Stimulated activated CD4-positive, alpha-beta T cell treated with anti-CD3 and anti-CD28 coated beads, Interleukin-4, amount 100 ng/mL, for 1 hour (primary cell): ENCODE results near the gene TRIM14.
A peak's percentile ranks its signal among the peaks of the same experiment; 100 is the strongest.
"Not testable (repeated sequence)": the region's sequence is repeated elsewhere in the genome, so short reads cannot be mapped to it uniquely, and the experiment has no call there.

Experiments used
- DNase-seq: peaks from one replicate; pipeline ENCODE4 v3.0.0-alpha.2; 2020

TRIM14 gene

DNA sequence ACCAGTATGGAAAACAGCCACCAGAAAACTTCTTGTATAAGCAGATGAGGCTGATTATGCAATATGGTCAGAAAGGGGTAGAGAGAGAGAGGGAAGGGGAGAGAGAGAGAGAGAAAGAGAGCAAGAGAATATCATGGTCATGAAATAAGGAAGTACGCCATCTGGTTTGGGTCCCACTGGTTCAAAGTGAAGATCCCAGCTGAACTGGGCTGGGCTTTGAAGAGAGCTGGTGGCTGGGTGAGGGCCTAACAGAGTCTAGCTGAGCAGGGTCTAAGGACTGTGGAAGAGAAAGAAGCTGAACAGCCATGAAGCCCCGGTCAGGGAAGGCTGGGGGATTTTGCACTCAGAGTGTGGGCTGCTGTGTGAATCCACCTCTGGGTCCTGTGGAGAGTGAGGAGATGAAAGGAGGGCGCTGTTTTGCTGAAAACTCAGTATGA, 14.6 kb downstream of the TRIM14 start:
- DNase-seq: no peak

- peak; percentile 67 for DNase-seq
These were observed 17.2 kb downstream of the TRIM14 start for GRCh38 chr9:98101868-98102273.

GRCh38 chr9:98101416-98101815, 17.6 kb downstream of the TRIM14 start:
- no peak for DNase-seq

DNA sequence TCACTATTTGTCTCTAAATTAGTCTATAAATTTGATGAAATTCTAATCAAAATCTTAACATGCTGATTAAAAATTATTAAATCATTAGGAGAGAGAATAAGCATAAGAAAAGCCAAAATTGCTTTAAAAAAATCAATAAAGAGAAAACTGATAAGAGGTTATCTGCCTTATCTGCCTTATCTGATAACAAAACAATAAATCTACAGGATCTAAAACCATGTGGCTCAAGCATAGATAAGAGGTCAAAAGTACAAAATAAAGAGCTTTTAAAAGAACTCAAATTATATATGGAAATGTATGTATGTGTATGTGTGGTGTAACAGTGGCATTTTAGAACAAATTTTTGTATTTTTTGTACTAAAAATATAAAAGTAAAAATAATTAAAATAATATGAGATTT, 18.6 kb downstream of the TRIM14 start:
- DNase-seq: no peak

- DNase-seq: no peak
These were observed 19.1 kb downstream of the TRIM14 start for GRCh38 chr9:98099898-98100297.

GRCh38 chr9:98099346-98099745, 19.7 kb downstream of the TRIM14 start:
- no peak for DNase-seq

DNA sequence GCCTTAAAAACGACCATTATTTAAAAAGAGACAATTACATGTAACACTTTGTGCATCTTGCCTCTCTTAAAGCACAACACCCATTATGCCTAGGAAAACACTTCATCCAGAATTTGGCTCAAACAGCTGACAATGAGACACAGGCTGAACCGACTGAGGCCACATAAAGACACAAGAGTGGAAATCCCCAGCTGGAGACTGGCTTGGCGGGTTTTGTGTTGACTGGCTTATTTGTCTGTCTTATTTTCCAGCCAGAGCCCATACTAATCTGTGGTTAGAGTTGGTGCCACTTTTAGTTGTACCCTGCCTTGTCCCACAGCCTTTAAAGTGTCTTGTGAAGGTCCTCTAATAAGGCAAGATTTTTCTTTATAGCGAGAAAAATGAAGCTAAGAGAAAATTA, 21.2 kb downstream of the TRIM14 start:
- peak; percentile 39 for DNase-seq

DNA sequence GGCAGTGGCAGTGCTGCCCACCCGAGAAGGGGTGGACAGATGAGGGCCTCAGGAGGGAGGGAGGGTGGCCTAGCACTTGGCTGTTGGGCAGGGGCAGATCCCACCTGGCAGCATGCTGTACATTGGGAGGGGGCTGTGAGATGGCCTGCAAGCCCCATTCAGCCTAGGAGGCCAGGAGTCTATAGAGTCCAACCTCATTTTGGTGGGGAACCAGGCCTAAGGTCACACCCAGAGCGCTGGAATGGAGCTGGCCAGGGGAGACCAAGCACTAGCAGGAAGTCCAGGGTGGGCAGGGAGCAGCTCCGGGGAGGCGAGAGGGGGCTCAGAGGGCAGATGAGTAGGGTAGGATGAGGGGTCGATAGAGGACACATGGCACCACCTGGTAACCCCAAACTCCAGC, 22.9 kb downstream of the TRIM14 start:
- no peak for DNase-seq

- DNase-seq: no peak
These were observed 23.6 kb downstream of the TRIM14 start for GRCh38 chr9:98095401-98095800.

DNA sequence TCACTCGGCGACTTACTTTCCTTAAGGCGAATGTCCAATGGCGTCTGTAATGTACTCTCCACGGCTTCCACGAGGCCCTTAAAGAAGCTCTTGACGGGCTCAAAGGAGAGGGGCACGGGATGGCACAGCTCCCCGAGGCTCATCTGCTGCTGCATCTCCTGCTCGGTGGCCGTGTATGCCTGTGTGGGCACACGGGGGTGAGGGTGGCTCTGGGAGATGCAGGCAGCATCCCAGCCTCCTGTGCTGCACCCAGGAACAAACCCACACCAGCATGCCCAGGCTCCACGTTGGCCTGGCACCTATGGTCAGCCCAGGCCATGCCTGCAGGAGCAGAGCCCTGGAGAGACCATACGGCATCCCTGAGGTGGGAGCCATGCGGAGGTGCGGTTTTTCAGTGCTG, 24.2 kb downstream of the TRIM14 start:
- DNase-seq: no peak

DNA sequence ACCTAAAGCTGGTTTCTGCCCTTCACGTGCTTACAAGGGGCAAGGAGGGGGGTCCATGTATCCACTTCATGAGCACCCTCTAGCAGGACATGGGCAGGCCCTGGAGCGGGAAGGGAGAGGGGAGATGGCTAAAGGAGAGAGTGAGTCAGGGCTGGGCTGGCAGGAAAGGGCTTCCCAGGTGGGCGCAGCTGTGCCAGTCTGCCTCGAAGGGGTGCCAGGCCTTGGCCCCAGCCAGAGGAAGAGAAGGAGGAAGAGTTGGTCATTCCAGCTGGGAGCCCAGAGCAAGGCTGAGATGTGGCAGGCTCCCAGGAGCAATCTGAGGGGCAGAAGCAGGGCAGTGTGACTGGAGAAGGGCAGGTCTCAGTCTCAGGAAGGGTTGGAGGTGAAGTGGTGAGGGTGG, 24.7 kb downstream of the TRIM14 start:
- no peak for DNase-seq

DNA sequence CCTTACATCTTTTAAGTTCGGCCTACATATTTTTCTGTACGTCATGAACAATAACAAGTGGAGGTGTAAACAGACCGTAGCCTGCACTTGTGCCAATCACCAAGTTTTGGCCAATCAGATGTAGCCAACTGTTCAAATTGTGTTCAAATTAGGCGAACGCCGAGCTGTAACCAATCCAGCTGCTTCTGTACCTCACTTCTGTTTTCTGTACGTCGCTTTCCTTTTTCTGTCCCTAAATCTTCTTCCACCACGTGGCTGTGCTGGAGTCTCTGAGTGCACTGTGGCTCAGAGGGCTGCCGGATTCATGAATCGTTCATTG, 26.4 kb downstream of the TRIM14 start:
- no peak for DNase-seq

DNA sequence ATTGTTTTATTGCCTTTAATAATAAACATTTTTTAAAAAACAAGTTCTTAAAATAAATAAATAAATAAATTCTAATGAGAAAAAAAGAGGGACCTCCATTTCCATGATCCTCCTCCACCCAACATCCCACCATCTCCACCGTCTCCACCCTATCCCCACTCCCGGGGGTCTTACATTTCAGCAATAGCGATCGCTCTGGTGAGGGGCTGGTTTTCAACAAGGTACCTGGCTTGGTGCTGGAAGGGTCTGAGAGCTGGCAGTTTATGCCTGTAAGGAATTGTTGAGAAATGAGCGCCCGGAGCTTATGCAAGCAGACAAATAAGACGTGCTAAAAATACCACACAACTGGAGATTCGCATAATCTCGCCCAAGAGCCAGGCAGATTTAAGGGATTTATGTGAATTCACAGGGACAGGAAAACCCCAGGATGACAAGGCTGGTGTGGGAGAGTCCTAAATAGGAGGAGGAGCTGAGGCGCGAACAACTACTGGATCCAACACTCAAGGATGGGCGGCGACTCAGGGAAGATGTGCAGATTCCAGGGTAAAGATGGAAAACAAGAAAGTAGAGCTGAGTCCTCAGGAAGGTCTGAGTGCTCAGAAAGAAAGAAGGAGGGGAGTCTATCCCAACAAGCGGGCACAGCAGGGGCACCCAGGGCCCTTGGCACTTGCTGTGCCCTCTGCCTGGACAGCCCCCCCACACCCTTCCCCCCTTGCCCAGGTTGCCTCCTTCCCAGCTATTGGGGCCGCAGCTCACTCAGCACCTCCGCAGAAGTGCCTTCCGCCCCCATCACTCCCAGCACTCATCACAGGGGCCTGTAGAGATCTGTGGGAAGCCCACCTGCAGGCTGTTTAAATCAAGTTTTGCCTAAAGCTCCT, 27.0 kb downstream of the TRIM14 start:
- DNase-seq: no peak

GRCh38 chr9:98090674-98091073, 28.3 kb downstream of the TRIM14 start:
- DNase-seq: not testable (repeated sequence)

DNA sequence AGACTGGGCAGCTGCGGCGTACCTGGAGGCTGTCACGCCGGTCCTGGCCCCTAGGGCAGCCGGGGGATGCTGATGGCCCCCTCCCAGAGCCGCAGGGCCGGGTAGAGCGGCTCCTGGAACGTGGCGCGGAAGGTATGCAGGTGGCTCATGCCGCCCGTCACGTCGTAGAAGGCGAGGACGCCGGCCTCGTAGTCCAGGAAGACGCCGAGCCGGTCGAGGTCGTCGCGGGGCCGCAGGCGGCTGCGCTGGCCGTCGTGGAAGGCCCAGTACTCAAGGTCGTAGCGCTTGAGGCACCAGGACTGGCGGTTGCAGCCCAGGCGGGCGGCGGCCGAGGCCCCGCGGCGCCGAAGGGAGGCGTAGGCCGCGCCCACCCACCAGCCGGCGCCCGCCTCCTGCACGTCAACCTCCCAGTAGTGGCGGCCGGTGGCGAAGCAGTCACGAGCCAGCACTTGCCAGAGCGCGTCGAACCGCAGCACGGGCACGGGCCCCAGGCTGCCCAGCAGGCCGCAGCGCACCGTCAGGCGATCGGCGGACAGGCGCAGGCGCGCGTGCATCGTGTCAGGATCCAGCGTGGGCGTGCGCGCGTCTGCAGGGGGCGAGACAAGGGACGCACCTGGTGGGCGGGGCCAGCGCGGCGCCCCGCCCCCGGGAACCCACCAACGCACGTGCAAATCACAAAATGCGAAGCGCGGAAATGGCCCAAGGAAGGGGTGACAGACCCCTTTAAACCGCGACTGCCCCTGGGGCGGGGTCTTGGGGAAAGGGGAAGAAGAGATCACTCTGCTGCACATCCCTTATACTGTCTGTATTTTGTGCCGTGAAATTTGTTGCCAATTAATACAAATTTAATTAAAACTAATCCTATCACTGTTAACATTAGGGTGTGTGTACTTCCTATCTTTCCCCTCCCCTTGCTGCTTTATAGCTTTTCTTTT, 31.3 kb downstream of the TRIM14 start:
- peak; percentile 48 for DNase-seq

DNA sequence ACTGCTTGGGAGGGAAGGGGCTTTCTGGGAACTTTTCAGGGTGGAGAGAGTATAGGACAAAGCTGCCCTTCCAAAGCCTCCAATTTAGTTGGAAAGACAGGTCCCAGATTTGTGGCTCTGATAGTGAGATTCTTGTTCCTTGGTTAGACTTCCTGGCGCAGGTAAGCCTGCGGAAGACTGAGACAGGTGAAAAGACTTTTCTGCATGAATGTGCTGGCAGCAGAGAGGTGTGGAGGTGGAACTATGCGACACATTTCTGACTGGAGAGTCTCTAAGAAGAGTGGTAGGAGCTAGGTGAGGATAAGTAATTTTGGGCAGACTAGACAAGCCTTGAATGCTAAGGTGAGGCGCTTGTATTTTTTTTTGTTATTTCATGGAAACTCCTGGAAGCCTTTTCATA, 32.6 kb downstream of the TRIM14 start:
- no peak for DNase-seq

DNA sequence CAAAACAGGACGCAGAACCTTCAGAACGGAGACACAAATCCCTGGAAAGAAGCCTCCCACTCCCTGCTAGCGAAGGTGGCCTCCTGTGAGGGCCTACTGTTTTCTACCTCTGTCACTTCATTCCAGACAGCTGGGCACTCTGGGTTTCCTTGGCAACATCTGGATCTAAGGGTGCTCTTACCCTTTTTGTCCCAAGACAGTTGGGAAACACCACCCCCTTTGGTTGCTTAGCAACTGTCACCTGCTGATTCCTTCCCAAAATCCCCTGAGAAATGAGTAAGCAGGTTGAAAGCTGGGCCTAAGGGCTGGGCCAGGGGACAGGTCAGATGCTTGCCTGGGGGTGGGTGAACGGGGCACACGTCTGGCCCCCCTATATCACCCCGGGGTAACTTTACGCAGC, 33.1 kb downstream of the TRIM14 start:
- DNase-seq: no peak

DNA sequence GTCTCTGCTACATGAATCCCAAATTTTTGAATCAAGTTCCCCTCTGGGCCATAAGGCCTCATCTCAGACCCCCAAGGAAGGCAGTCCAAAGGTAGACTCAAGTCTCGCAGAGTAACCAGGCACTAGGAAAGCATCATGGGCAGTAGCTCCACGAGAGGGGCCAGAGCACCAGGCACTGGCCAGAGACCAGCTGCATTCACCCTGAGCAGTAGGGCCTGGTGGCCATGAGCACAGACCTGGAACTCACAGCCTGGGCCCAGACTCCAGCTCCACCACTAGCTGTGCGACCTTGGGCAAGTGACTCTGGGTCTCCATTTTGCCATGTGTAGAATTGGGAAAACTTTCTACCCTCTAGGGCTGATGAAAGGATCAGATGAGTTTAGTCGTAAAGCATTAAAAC, 34.0 kb downstream of the TRIM14 start:
- no peak for DNase-seq

GRCh38 chr9:98084396-98084795, 34.6 kb downstream of the TRIM14 start:
- no peak for DNase-seq

DNA sequence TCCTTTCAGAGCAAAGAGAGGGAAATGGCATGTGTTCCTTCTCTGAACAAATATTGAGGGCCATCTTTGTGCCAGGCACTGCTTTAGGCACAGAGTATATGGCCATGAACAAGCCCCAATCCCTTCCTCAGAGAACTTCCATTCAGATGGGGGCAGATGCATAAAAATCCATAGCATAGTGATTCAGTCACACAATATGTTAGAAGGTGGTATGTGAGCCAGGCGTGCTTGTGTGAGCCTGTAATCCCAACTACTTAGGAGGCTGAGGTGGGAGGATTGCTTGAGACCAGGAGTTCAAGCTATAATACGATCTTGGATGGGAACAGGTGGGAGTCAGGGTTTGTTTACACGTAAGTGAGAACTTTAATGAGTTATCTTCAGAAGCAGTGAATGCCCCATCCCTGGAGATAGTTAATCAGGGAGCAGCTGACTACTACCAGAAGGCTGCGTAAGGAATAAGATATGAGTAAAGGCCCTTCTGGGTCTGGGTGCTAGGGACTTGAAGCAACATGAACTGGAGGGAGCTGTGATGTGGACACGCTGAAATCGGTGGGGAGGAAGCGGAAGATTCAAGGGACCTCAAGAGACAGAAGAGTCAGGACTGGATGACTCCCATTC, 35.3 kb downstream of the TRIM14 start:
- DNase-seq: no peak

GRCh38 chr9:98083061-98083501, 35.9 kb downstream of the TRIM14 start:
- no peak for DNase-seq

DNA sequence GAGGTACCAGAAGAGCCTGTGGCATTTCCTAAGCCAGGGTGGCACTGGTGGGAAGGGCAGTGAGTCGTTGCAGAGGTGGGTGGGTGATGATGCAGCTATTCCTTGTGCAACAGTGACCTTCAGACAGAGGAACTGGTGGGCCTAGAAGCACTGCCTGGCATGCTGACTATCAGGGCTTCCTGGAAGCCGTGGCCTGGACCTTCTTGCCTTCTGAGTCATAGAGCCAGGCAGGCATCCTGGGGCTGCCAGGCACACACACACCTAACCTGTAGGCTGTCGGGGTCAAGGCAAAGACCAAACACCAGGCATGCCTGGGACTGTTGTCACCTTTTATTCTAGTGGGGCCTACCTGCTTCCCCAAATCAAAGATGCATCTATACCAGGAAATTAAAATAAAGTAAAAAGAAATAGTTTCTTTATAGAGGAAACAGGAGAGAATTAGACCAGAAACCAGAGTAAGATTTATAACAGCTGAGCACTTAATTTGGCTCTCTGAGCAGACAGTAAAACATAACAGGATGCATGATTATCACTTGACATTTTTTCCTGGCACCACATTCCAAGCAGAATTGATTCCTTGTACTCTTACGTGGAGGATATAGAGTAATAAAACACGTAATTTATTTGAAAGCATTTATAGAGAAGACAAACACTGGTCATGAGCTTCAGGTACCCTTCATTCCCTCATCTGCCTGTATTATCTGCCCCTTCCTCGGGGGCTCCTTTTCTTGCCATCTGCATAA, 37.4 kb downstream of the TRIM14 start:
- DNase-seq: peak; percentile 38

GRCh38 chr9:98080780-98081179, 38.2 kb downstream of the TRIM14 start:
- DNase-seq: no peak
